Liver (tissue), 9 donors: ENCODE data around the gene FAM117A. TPM values are rescaled to one million over a fixed set of nuclear protein-coding genes. Genes with fewer than 3 reads are reported as not detected.

ENCODE experiments used
- DNase-seq: peaks from one replicate; pipeline ENCODE4 v3.0.0-alpha.2; 2017; ENCODE audit warnings: low spot score
- H3K27ac ChIP-seq, 2 donors: one replicate each; pipeline ENCODE4 v1.7.0; 2013; ENCODE audit warnings: inconsistent platforms in 2 of 2, low read length in 2 of 2, control low read depth in 1 of 2, low read depth in 1 of 2, mild to moderate bottlenecking in 1 of 2
- H3K27me3 ChIP-seq, 4 donors: one replicate each; pipeline versions ENCODE4 v1.6.1 to v1.7.0; 2013; ENCODE audit warnings: low read length in 3 of 4, inconsistent platforms in 1 of 4, mild to moderate bottlenecking in 1 of 4, moderate library complexity in 1 of 4; ENCODE audit not compliant: control insufficient read depth in 4 of 4, insufficient read depth in 4 of 4
- H3K36me3 ChIP-seq, 4 donors: one replicate each; pipeline versions ENCODE4 v1.6.1 to v1.7.0; 2013; ENCODE audit warnings: low read length in 3 of 4, mild to moderate bottlenecking in 3 of 4, low read depth in 1 of 4, moderate library complexity in 1 of 4; ENCODE audit not compliant: control insufficient read depth in 4 of 4, insufficient read depth in 3 of 4
- H3K4me1 ChIP-seq, 4 donors: one replicate each; pipeline versions ENCODE4 v1.6.1 to v1.7.0; 2013; ENCODE audit warnings: low read length in 3 of 4, mild to moderate bottlenecking in 3 of 4, moderate library complexity in 1 of 4; ENCODE audit not compliant: control insufficient read depth in 4 of 4, insufficient read depth in 4 of 4
- H3K4me3 ChIP-seq, 3 donors: one replicate each; pipeline versions ENCODE4 v1.6.1 to v1.7.0; 2013; ENCODE audit warnings: low read length in 3 of 3, control low read depth in 1 of 3, low read depth in 1 of 3, mild to moderate bottlenecking in 1 of 3
- H3K9ac ChIP-seq, 2 donors: one replicate each; pipeline ENCODE4 v1.7.0; 2013; ENCODE audit warnings: low read length in 2 of 2, mild to moderate bottlenecking in 2 of 2, moderate library complexity in 2 of 2, control low read depth in 1 of 2, low read depth in 1 of 2
- H3K9me3 ChIP-seq, 4 donors: one replicate each; pipeline versions ENCODE4 v1.6.1 to v1.7.0; 2013; ENCODE audit warnings: low read length in 3 of 4; ENCODE audit not compliant: control insufficient read depth in 4 of 4
- ATF3 ChIP-seq: IDR thresholded peaks from 2 replicates; pipeline ENCODE4 v1.6.1; 2016; ENCODE audit warnings: antibody characterized with exemption
- CTCF ChIP-seq: fragments of 150-350 bp; IDR thresholded peaks from 2 replicates; pipeline ENCODE4 v1.5.1; 2017; ENCODE audit warnings: improper control_type of control experiment, low read depth, low read length; ENCODE audit not compliant: missing input control
- EGR1 ChIP-seq, 2 donors: IDR thresholded peaks; 2 replicates each; pipeline ENCODE4 v1.6.1; 2016 to 2018; ENCODE audit warnings: antibody characterized with exemption in 2 of 2, low read depth in 2 of 2
- FOXA1 ChIP-seq: IDR thresholded peaks from 2 replicates; pipeline ENCODE4 v1.6.1; 2016; ENCODE audit warnings: antibody characterized with exemption
- FOXA2 ChIP-seq: IDR thresholded peaks from 2 replicates; pipeline ENCODE4 v1.6.1; 2016; ENCODE audit warnings: antibody characterized with exemption
- GABPA ChIP-seq, 2 donors: IDR thresholded peaks in 1 of 2; conservative IDR thresholded peaks in 1 of 2; 2 replicates each; pipeline ENCODE4 v1.6.1; 2016; ENCODE audit warnings: antibody characterized with exemption in 2 of 2, mild to moderate bottlenecking in 1 of 2, moderate library complexity in 1 of 2
- HNF4A ChIP-seq, 2 donors: conservative IDR thresholded peaks; 2 replicates each; pipeline ENCODE4 v1.6.1; 2016; ENCODE audit warnings: antibody characterized with exemption in 2 of 2, mild to moderate bottlenecking in 2 of 2
- HNF4G ChIP-seq: IDR thresholded peaks from 2 replicates; pipeline ENCODE4 v1.6.1; 2016; ENCODE audit warnings: antibody characterized with exemption
- JUND ChIP-seq, 2 donors: IDR thresholded peaks; 2 replicates each; pipeline ENCODE4 v1.6.1; 2016; ENCODE audit warnings: antibody characterized with exemption in 2 of 2
- MAX ChIP-seq: IDR thresholded peaks from 2 replicates; pipeline ENCODE4 v1.6.1; 2016; ENCODE audit warnings: antibody characterized with exemption
- NR2F2 ChIP-seq: IDR thresholded peaks from 2 replicates; pipeline ENCODE4 v1.6.1; 2016; ENCODE audit warnings: antibody characterized with exemption
- RAD21 ChIP-seq, 2 donors: IDR thresholded peaks; 2 replicates each; pipeline ENCODE4 v1.6.1; 2016; ENCODE audit warnings: antibody characterized with exemption in 2 of 2, mild to moderate bottlenecking in 2 of 2
- REST ChIP-seq: IDR thresholded peaks from 2 replicates; pipeline ENCODE4 v1.6.1; 2016; ENCODE audit warnings: antibody characterized with exemption, mild to moderate bottlenecking
- RXRA ChIP-seq, 2 donors: IDR thresholded peaks; 2 replicates each; pipeline ENCODE4 v1.6.1; 2017 to 2018; ENCODE audit warnings: antibody characterized with exemption in 2 of 2, mild to moderate bottlenecking in 1 of 2
- SP1 ChIP-seq: IDR thresholded peaks from 2 replicates; pipeline ENCODE4 v1.6.1; 2018; ENCODE audit warnings: antibody characterized with exemption, mild to moderate bottlenecking
- TAF1 ChIP-seq: conservative IDR thresholded peaks from 2 replicates; pipeline ENCODE4 v1.6.1; 2016; ENCODE audit warnings: antibody characterized with exemption, mild to moderate bottlenecking
- YY1 ChIP-seq: IDR thresholded peaks from 2 replicates; pipeline ENCODE4 v1.6.1; 2016; ENCODE audit warnings: antibody characterized with exemption, mild to moderate bottlenecking
- ZBTB33 ChIP-seq: IDR thresholded peaks from 2 replicates; pipeline ENCODE4 v1.6.1; 2016; ENCODE audit warnings: antibody characterized with exemption
- WGBS: extraction: QIAGEN DNeasy Blood & Tissue Kit; methylation state at CpG from one replicate; pipeline ENCODE4 v1.1.7; 2013; 5-methylcytosine and 5-hydroxymethylcytosine counted together
- polyA plus RNA-seq, 2 donors: library from polyadenylated mRNA; stranded (reverse) in 1 of 2; unstranded in 1 of 2; fragments of 200-250 nt in 1 of 2; fragments of >200 nt in 1 of 2; fragmentation: Nextera tagmentation in 1 of 2; extraction: Ambion mirVana in 1 of 2; gene quantifications; one replicate each; pipeline versions ENCODE4 v1.2.1 to v1.2.3, GENCODE V29; 2013 to 2015
- total RNA-seq, 2 donors: library from RNA; depleted of rRNA; stranded (reverse); fragments of >200 nt; gene quantifications; one replicate each; pipeline ENCODE4 v1.2.3, GENCODE V29; 2014
- donor health status: healthy.
- donor health status: healthy.
- donor health status: healthy.
- donor health status: healthy.
- donor health status: healthy.

The FAM117A gene
- total and polyA plus RNA-seq, 4 donors, result 4.5 to 39.3 (median 5.5) TPM

GRCh38 chr17:49757151-49757777 lies 6.7 kb downstream of the FAM117A start:
- Histone ChIP-seq H3K27me3 (no peaks in the 10 kb centered on the region), H3K9ac (no peak overlapping the region), H3K36me3 (peaks cover 0 to 3% (median 0%) of the 10 kb centered on the region in 4 donors), H3K27ac (no peak overlapping the region), H3K9me3 (no peaks in the 10 kb centered on the region), H3K4me3 (no peak overlapping the region), H3K4me1 (peaks cover 0 to under 1% (median under 1%) of the 10 kb centered on the region in 4 donors)
- DNase-seq, result no peak
- WGBS, result 90% methylated on average over 6 of the region's 6 CpGs
- TF ChIP-seq ZBTB33 (no peak), YY1 (no peak), SP1 (no peak), JUND (IDR thresholded peaks at IDR 0.05) (no peak), RXRA (IDR thresholded peaks at IDR 0.05) (no peak), HNF4A (conservative IDR thresholded peaks at IDR 0.05) (no peak), MAX (no peak), CTCF (no peak), NR2F2 (no peak), HNF4G (no peak), FOXA1 (no peak), FOXA2 (no peak), REST (no peak), GABPA (IDR thresholded peaks at IDR 0.05 in 1 of 2, conservative IDR thresholded peaks at IDR 0.05 in 1 of 2) (no peak), TAF1 (no peak), RAD21 (IDR thresholded peaks at IDR 0.05) (no peak), ATF3 (no peak), EGR1 (IDR thresholded peaks at IDR 0.05; ENCODE audit: low read depth in 2 of 2) (no peak)
